Endothelial cell of umbilical vein (primary cell): Measurements from ENCODE around the gene ABTB2. TPM values are rescaled to one million over a fixed set of nuclear protein-coding genes. Genes with fewer than 3 reads are reported as not detected.

Experiments
- BruUV-seq: library from RNA; stranded (reverse); fragments of 400-500 nt; replicated peaks from 2 replicates; lab custom pipeline; 2021; lab: Mats Ljungman, UMichigan
- CTCF ChIA-PET: fragments of 300-600, 350-600 bp; sonication (Branson Sonifier 250); formaldehyde crosslinking; loops from one replicate; lab custom pipeline; 2021; ENCODE audit warnings: antibody characterized with exemption, inconsistent platforms; lab: Charles Lee
- POLR2A ChIA-PET: fragments of 300-600, 350-600 bp; sonication (Branson Sonifier 250); formaldehyde crosslinking; loops from one replicate; lab custom pipeline; 2021; ENCODE audit warnings: antibody characterized with exemption, inconsistent platforms; lab: Charles Lee
- DNase-seq: peaks from one replicate; pipeline ENCODE4 v3.0.0-alpha.2; 2011; ENCODE audit warnings: low read depth, low spot score
- FAIRE-seq: peaks from 2 replicates; lab custom pipeline; 2011; peaks lifted over from hg19 to GRCh38; lab: Jason Lieb, UNC
- H2AFZ ChIP-seq: 2 replicates; pipeline ENCODE4 v1.6.0; 2012; ENCODE audit warnings: low read depth, low read length, control low read depth, inconsistent platforms
- H3K27ac ChIP-seq: 2 replicates; pipeline ENCODE4 v1.5.1; 2011; ENCODE audit warnings: low read depth, mild to moderate bottlenecking, control low read depth, low read length, moderate library complexity; ENCODE audit not compliant: insufficient read depth
- H3K27me3 ChIP-seq, 2 experiments: 2 replicates each; pipeline versions ENCODE4 v1.6.0 to v1.6.1; 2011; ENCODE audit warnings: low read length in 2 of 2, mixed read lengths in 1 of 2; ENCODE audit not compliant: control insufficient read depth in 2 of 2, insufficient read depth in 2 of 2
- H3K36me3 ChIP-seq, 2 experiments: 2 replicates in 1 of 2; 3 replicates in 1 of 2; pipeline ENCODE4 v1.5.1; 2011; ENCODE audit warnings: low read length in 2 of 2, mild to moderate bottlenecking in 1 of 2, moderate library complexity in 1 of 2; ENCODE audit not compliant: control insufficient read depth in 2 of 2, insufficient read depth in 2 of 2; ENCODE audit errors: extremely low read depth in 1 of 2
- H3K4me1 ChIP-seq: 3 replicates; pipeline ENCODE4 v1.5.1; 2011; ENCODE audit warnings: mild to moderate bottlenecking, low read length; ENCODE audit not compliant: control insufficient read depth, insufficient read depth; ENCODE audit errors: extremely low read depth
- H3K4me2 ChIP-seq: 2 replicates; pipeline ENCODE4 v1.6.1; 2011; ENCODE audit warnings: low read length, control low read depth, mixed read lengths; ENCODE audit not compliant: insufficient read depth
- H3K4me3 ChIP-seq, 3 experiments: fragments of 200-600 bp in 1 of 3; sonication (generic), shearing (Covaris generic) in 1 of 3; replicated peaks in 1 of 3; 2 replicates each; pipeline ENCODE4 v1.5.1; 2011 to 2016; ENCODE audit warnings: control low read depth in 3 of 3, low read length in 3 of 3, mild to moderate bottlenecking in 2 of 3, inconsistent platforms in 1 of 3, low read depth in 1 of 3, moderate library complexity in 1 of 3; ENCODE audit not compliant: insufficient read depth in 1 of 3
- H3K79me2 ChIP-seq: 2 replicates; pipeline ENCODE4 v1.6.0; 2012; ENCODE audit warnings: low read length, inconsistent platforms; ENCODE audit not compliant: control insufficient read depth, insufficient read depth
- H3K9ac ChIP-seq: replicated peaks from 2 replicates; pipeline ENCODE3; 2011; ENCODE audit warnings: low read length, control low read depth; ENCODE audit not compliant: insufficient read depth; ENCODE audit errors: extremely low read depth
- H3K9me1 ChIP-seq: replicated peaks from 3 replicates; pipeline ENCODE4 v1.6.0; 2011; ENCODE audit warnings: mild to moderate bottlenecking, low read length; ENCODE audit not compliant: control insufficient read depth, insufficient read depth; ENCODE audit errors: extremely low read depth
- H3K9me3 ChIP-seq: replicated peaks from 2 replicates; pipeline ENCODE4 v1.5.1; 2012; ENCODE audit warnings: low read length, inconsistent platforms; ENCODE audit not compliant: control insufficient read depth, insufficient read depth
- H4K20me1 ChIP-seq: replicated peaks from 2 replicates; pipeline ENCODE3; 2011; ENCODE audit warnings: mild to moderate bottlenecking, low read length; ENCODE audit not compliant: control insufficient read depth, insufficient read depth; ENCODE audit errors: extremely low read depth
- CTCF ChIP-seq, 2 donors: IDR thresholded peaks; 1 replicate in 1 of 2; 2 replicates in 1 of 2; pipeline ENCODE4 v1.5.1; 2011; ENCODE audit warnings: low read length in 2 of 2, mild to moderate bottlenecking in 2 of 2, moderate library complexity in 2 of 2, control low read depth in 1 of 2, inconsistent platforms in 1 of 2, low read depth in 1 of 2; ENCODE audit not compliant: insufficient read depth in 1 of 2; ENCODE audit errors: extremely low read depth in 1 of 2
- EZH2 ChIP-seq: IDR thresholded peaks from 2 replicates; pipeline ENCODE4 v1.6.1; 2012; ENCODE audit warnings: borderline replicate concordance, low read depth, mild to moderate bottlenecking, moderate library complexity, low read length, inconsistent platforms; ENCODE audit not compliant: severe bottlenecking
- FOS ChIP-seq: IDR thresholded peaks from 2 replicates; pipeline ENCODE4 v1.6.1; 2011; ENCODE audit warnings: mild to moderate bottlenecking, low read length, moderate library complexity, borderline replicate concordance; ENCODE audit not compliant: insufficient read depth
- GATA2 ChIP-seq: IDR thresholded peaks from 2 replicates; pipeline ENCODE4 v1.7.0; 2011; ENCODE audit warnings: low read depth, mild to moderate bottlenecking, moderate library complexity, mixed read lengths, low read length; ENCODE audit not compliant: insufficient read length, insufficient read depth
- JUN ChIP-seq: IDR thresholded peaks from 2 replicates; pipeline ENCODE4 v1.6.1; 2011; ENCODE audit warnings: borderline replicate concordance, low read depth; ENCODE audit not compliant: insufficient read length, insufficient read depth
- MAX ChIP-seq: IDR thresholded peaks from 2 replicates; pipeline ENCODE4 v1.6.1; 2011; ENCODE audit not compliant: insufficient read depth, insufficient read length
- MYC ChIP-seq: IDR thresholded peaks from one replicate; pipeline ENCODE4 v1.6.1; 2011; ENCODE audit warnings: mild to moderate bottlenecking, low read depth, low read length
- POLR2A ChIP-seq: IDR thresholded peaks from 2 replicates; pipeline ENCODE4 v1.6.1; 2012; ENCODE audit warnings: low read depth, mild to moderate bottlenecking, control low read depth, low read length
- POLR2AphosphoS5 ChIP-seq: IDR thresholded peaks from 2 replicates; pipeline ENCODE4 v1.6.1; 2012; ENCODE audit warnings: low read depth, mild to moderate bottlenecking, control low read depth, low read length, moderate library complexity; ENCODE audit not compliant: insufficient read depth
- dilution Hi-C: fragments of 300-500 bp; cut with MboI; formaldehyde crosslinking; loops from one replicate; pipeline ENCODE4 v1.15.0; 2019; ENCODE audit warnings: low sequenced_read_pairs; ENCODE audit not compliant: extremely low pct_ligation_motif_present
- intact Hi-C: fragments of 100-400 bp; cut with micrococcal nuclease; formaldehyde crosslinking; loops from one replicate; pipeline ENCODE4 v1.10.0; 2022
- polyA plus RNA-seq, 4 experiments: library from polyadenylated mRNA; depleted of rRNA in 3 of 4; stranded (reverse) in 3 of 4; unstranded in 1 of 4; fragments of >200 nt; gene quantifications; 2 replicates each; pipeline versions ENCODE4 v1.2.1 to v1.2.3, GENCODE V29; 2011 to 2012; ENCODE audit warnings: missing spikeins in 1 of 4
- total RNA-seq: library from RNA; stranded (reverse); gene quantifications from 2 replicates; pipeline ENCODE4 v1.2.3, GENCODE V29; 2021

The ABTB2 gene
- total and polyA plus RNA-seq, 2 donors (not counting 3 experiments of a cell fraction or from before 2014, with no cell fraction given): 0.11 to 0.14 TPM

- FAIRE-seq (no peak), DNase-seq (no peak)
- Histone ChIP-seq H4K20me1 (no peaks in the 10 kb centered on the region), H3K9me3 (no peaks in the 10 kb centered on the region), H3K4me3 (no peak overlapping the region), H3K36me3 (no peaks in the 10 kb centered on the region), H3K4me2 (no peak overlapping the region), H2AFZ (no peak overlapping the region), H3K9ac (no peak overlapping the region), H3K27ac (no peak overlapping the region), H3K4me1 (peaks cover 3% of the 10 kb centered on the region), H3K79me2 (no peaks in the 10 kb centered on the region), H3K27me3 (peaks cover 6 to 21% of the 10 kb centered on the region in 2 experiments), H3K9me1 (no peaks in the 10 kb centered on the region)
- no peak for TF ChIP-seq FOS
- no peak for TF ChIP-seq MYC
- no peak for TF ChIP-seq POLR2AphosphoS5
- no peak for TF ChIP-seq EZH2
- no peak for TF ChIP-seq GATA2
- no peak for TF ChIP-seq MAX
- TF ChIP-seq JUN: no peak
- no peak for TF ChIP-seq CTCF (IDR thresholded peaks at IDR 0.05; ENCODE audit: extremely low read depth in 1 of 2, insufficient read depth in 1 of 2, low read depth in 1 of 2, low read length in 2 of 2)
- no peak for TF ChIP-seq POLR2A
- CTCF ChIA-PET: interaction anchor here (0.8 to 3.3 kb wide), 3 partner anchors 187 to 189 kb away, joined by 5 to 29 read pairs (median 5); no protein-coding TSS in a partner anchor
- POLR2A ChIA-PET: no interaction called here
- intact Hi-C loops (no loop called here), dilution Hi-C loops (no loop called here)
- no TSS peak for BruUV-seq
Observed at GRCh38 chr11:34363363-34364084, 5.7 kb upstream of the ABTB2 start.
